ENCODE measurements around the gene RPS16. TPM values are rescaled to one million over a fixed set of nuclear protein-coding genes. Genes with fewer than 3 reads are reported as not detected.

The RPS16 gene
- total and polyA plus RNA-seq, 2 of the 13 experiments (the other 11 are each of a cell fraction or from before 2014, with no cell fraction given): 488 to 2,583 TPM

GRCh38 chr19:39409208-39410016 lies 26.3 kb downstream of the RPS16 start (continued):
- TF ChIP-seq CBFB (CRISPR knock-in tag; IDR thresholded peaks at IDR 0.05) (no peak), LRRFIP1 (CRISPR knock-in tag; conservative IDR thresholded peaks at IDR 0.05) (no peak), SMAD3 (CRISPR knock-in tag; IDR thresholded peaks at IDR 0.05) (no peak), GMEB2 (CRISPR knock-in tag; IDR thresholded peaks at IDR 0.05; ENCODE audit: low read depth) (no peak), ARID4A (CRISPR knock-in tag; IDR thresholded peaks at IDR 0.05; ENCODE audit: borderline replicate concordance) (no peak), RNF219 (CRISPR knock-in tag; IDR thresholded peaks at IDR 0.05) (0 out of 2 replicates have a peak, but pooled peaks have one; percentile 37), GABPA (IDR thresholded peaks at IDR 0.05; ENCODE audit: low read depth, low read length) (peak; percentile 60), GABPA (CRISPR knock-in tag; IDR thresholded peaks at IDR 0.05; ENCODE audit: low read depth) (peak; percentile 88), ZNF691 (CRISPR knock-in tag; IDR thresholded peaks at IDR 0.05; ENCODE audit: borderline replicate concordance, low read depth) (no peak), ATF4 (CRISPR knock-in tag; IDR thresholded peaks at IDR 0.05) (no peak), SMYD3 (CRISPR knock-in tag; IDR thresholded peaks at IDR 0.05) (no peak), ZNF282 (IDR thresholded peaks at IDR 0.05; ENCODE audit: partially characterized antibody) (no peak), MXD3 (CRISPR knock-in tag; IDR thresholded peaks at IDR 0.05) (0 out of 2 replicates have a peak, but pooled peaks have one; percentile 17), ZNF17 (CRISPR knock-in tag; IDR thresholded peaks at IDR 0.05) (no peak), ESRRA (CRISPR knock-in tag; IDR thresholded peaks at IDR 0.05; ENCODE audit: low read depth) (no peak)

All from HepG2 (cell line).